Breast epithelium (tissue), 4 donors: Measurements from ENCODE around the gene SNIP1. TPM values are rescaled to one million over a fixed set of nuclear protein-coding genes. Genes with fewer than 3 reads are reported as not detected.
"Not testable (repeated sequence)": the region's sequence is repeated elsewhere in the genome, so short reads cannot be mapped to it uniquely, and the experiment has no call there.

Source experiments
- DNase-seq, 2 donors: peaks; one replicate each; pipeline ENCODE4 v3.0.0-alpha.2; 2019; ENCODE audit warnings: low spot score in 2 of 2
- H3K27ac ChIP-seq, 2 donors: fragments of 200-600 bp; sonication (generic) in 1 of 2; one replicate each; pipeline ENCODE4 v1.5.1; 2016 to 2019; ENCODE audit warnings: mild to moderate bottlenecking in 1 of 2
- H3K27me3 ChIP-seq, 2 donors: fragments of 200-600 bp; sonication (generic) in 1 of 2; one replicate each; pipeline versions ENCODE4 v1.5.1 to v1.6.0; 2017 to 2019; ENCODE audit warnings: control low read depth in 1 of 2, mild to moderate bottlenecking in 1 of 2
- H3K36me3 ChIP-seq: fragments of 200-600 bp; one replicate; pipeline ENCODE4 v1.5.1; 2019
- H3K4me1 ChIP-seq, 2 donors: fragments of 200-600 bp; sonication (generic); one replicate each; pipeline ENCODE4 v1.5.1; 2016 to 2019; ENCODE audit warnings: control low read depth in 1 of 2
- H3K4me3 ChIP-seq, 3 donors: fragments of 200-600 bp; sonication (generic); 1 replicate in 2 of 3; 2 replicates in 1 of 3; pipeline ENCODE4 v1.5.1; 2016 to 2019; ENCODE audit warnings: mild to moderate bottlenecking in 3 of 3, moderate library complexity in 2 of 3
- H3K9me3 ChIP-seq, 2 donors: fragments of 200-600 bp; sonication (generic) in 1 of 2; one replicate each; pipeline ENCODE4 v1.5.1; 2016 to 2019; ENCODE audit warnings: control low read depth in 1 of 2
- POLR2A ChIP-seq: fragments of 450-650 bp; IDR thresholded peaks from one replicate; pipeline ENCODE4 v1.6.1; 2016; ENCODE audit warnings: antibody characterized with exemption, mild to moderate bottlenecking, moderate library complexity
- POLR2AphosphoS5 ChIP-seq, 3 donors: sonication (generic); formaldehyde crosslinking; IDR thresholded peaks; one replicate each; pipeline ENCODE4 v1.6.1; 2017; ENCODE audit warnings: antibody characterized with exemption in 3 of 3
- intact Hi-C: fragments of 100-400 bp; cut with DNase I; formaldehyde crosslinking; loops from one replicate; pipeline ENCODE4 v1.15.1; 2023; ENCODE audit warnings: low total_unique reads
- total RNA-seq, 3 donors: library from RNA; depleted of rRNA; stranded (reverse); fragments of >200 nt; gene quantifications; one replicate each; pipeline ENCODE4 v1.1.0, GENCODE V29; 2016
- TF ChIP-seq, protein P1 (sequence below), 3 donors: fragments of 450-650 bp; IDR thresholded peaks; one replicate each; pipeline ENCODE4 v1.5.1; 2016 to 2017; ENCODE audit warnings: antibody characterized with exemption in 3 of 3, mild to moderate bottlenecking in 3 of 3, moderate library complexity in 3 of 3

Gene SNIP1
- total RNA-seq, 3 donors from 2014 or later: 11.4 to 22.7 (median 14.7) TPM

- intact Hi-C loops: no loop called here
- H3K27me3 ChIP-seq: no peaks in the 10 kb centered on the region
- peaks cover 0 to 21% of the 10 kb centered on the region in 2 donors for H3K4me1 ChIP-seq
- TF ChIP-seq POLR2A (peak; percentile 64), POLR2AphosphoS5 (IDR thresholded peaks at IDR 0.05) (peak; percentile 80 to 94 (median 85))
- TF ChIP-seq, protein P1, sequence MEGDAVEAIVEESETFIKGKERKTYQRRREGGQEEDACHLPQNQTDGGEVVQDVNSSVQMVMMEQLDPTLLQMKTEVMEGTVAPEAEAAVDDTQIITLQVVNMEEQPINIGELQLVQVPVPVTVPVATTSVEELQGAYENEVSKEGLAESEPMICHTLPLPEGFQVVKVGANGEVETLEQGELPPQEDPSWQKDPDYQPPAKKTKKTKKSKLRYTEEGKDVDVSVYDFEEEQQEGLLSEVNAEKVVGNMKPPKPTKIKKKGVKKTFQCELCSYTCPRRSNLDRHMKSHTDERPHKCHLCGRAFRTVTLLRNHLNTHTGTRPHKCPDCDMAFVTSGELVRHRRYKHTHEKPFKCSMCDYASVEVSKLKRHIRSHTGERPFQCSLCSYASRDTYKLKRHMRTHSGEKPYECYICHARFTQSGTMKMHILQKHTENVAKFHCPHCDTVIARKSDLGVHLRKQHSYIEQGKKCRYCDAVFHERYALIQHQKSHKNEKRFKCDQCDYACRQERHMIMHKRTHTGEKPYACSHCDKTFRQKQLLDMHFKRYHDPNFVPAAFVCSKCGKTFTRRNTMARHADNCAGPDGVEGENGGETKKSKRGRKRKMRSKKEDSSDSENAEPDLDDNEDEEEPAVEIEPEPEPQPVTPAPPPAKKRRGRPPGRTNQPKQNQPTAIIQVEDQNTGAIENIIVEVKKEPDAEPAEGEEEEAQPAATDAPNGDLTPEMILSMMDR (IDR thresholded peaks at IDR 0.05): no peak
- H3K27ac ChIP-seq: peak within 1 kb of the TSS; percentile 84 to 85
- H3K4me3 ChIP-seq: peak within 1 kb of the TSS; percentile 71 to 85 (median 75)
- no peaks in the 10 kb centered on the region for H3K9me3 ChIP-seq
- peaks cover 15% of the 10 kb centered on the region for H3K36me3 ChIP-seq
- peak; percentile 94 to 97 for DNase-seq
Measured at GRCh38 chr1:37595440-37596181, 41.5 kb upstream of the SNIP1 start, which contains the start of gene GNL2. TSS of gene GNL2 (minus strand) at chr1:37595937. CDS start at chr1:37595822, 115 bp downstream.

DNA sequence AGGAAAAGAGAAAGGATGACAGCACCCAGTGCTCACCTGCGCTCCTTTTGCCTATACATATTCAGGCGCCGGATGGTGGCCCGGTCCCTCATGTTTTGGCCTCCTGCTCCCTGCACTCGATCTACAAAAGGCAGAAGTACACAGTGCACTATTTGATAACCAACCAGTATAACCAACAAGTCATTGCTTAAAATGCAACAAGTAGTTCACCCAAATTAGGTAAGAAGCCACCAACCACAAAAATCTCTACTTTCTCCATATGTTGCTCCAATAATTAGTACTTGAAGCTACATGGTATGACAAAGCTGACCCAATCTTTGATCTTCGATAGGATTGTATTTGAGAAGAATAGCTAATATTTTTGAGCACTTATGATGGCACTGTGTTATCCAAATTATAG lies 39.6 kb upstream of the SNIP1 start:
- TF ChIP-seq, protein P1 (IDR thresholded peaks at IDR 0.05): no peak
- TF ChIP-seq POLR2A: no peak
- TF ChIP-seq POLR2AphosphoS5 (IDR thresholded peaks at IDR 0.05): no peak
- Histone ChIP-seq H3K36me3 (peaks cover 17% of the 10 kb centered on the region), H3K27ac (no peak overlapping the region), H3K27me3 (no peaks in the 10 kb centered on the region), H3K4me1 (peaks cover 0 to 21% of the 10 kb centered on the region in 2 donors), H3K9me3 (no peaks in the 10 kb centered on the region), H3K4me3 (no peak overlapping the region)
- intact Hi-C loops: no loop called here
- DNase-seq: no peak

DNA sequence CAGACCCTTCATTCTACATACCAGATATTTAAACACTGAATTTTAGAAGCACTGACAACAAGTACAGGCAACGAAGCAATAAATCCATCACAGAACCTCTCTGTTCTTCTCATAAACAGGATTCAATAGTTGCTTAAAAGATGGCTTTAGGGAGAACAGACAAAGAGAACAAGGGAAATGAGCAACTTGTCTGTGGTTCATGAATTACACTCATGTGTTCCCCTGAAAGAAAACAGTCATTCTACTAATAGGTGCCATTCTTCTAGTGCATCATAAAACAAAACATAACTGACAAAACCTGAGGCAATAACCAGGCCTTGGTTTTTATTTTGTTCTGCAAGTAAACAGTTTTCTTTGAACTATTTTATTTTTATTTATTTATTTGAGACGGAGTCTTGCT lies 34.8 kb upstream of the SNIP1 start:
- Histone ChIP-seq H3K4me3 (no peak overlapping the region), H3K9me3 (no peaks in the 10 kb centered on the region), H3K4me1 (peaks cover 0 to 3% of the 10 kb centered on the region in 2 donors), H3K27ac (no peak overlapping the region), H3K27me3 (no peaks in the 10 kb centered on the region), H3K36me3 (peaks cover 17% of the 10 kb centered on the region)
- no peak for DNase-seq
- intact Hi-C loops: no loop called here
- TF ChIP-seq POLR2A (no peak), POLR2AphosphoS5 (IDR thresholded peaks at IDR 0.05) (no peak)
- TF ChIP-seq, protein P1 (IDR thresholded peaks at IDR 0.05): no peak

- H3K27me3 ChIP-seq, intact Hi-C loops, DNase-seq, H3K27ac ChIP-seq, H3K4me1 ChIP-seq, H3K4me3 ChIP-seq, H3K36me3 ChIP-seq, H3K9me3 ChIP-seq: not testable (repeated sequence)
Measured at GRCh38 chr1:37584544-37584943, 30.5 kb upstream of the SNIP1 start.

DNA sequence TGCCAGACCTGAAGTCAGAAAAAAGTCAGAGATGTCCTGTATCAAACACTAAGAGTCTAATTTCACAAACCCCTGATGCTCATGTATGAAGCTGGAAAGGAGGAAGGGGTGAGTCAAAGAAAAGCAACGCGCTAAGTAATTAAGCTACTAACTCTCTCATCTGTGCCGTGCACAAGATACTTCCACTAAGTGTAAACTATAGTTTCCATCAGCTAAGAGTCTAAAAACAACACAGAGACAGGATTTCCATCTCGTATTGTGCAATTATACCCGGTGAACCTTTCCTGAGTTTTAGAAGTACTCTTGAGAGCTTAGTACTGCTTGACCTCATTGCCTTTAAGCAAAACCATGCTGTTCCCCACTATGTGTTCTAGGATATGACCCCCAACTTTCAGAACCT lies 21.6 kb upstream of the SNIP1 start:
- H3K27ac ChIP-seq: peak overlapping the region; percentile 16 to 50
- H3K36me3 ChIP-seq: peaks cover 3% of the 10 kb centered on the region
- DNase-seq: no peak
- intact Hi-C loops: no loop called here
- TF ChIP-seq POLR2AphosphoS5 (IDR thresholded peaks at IDR 0.05) (no peak), POLR2A (no peak)
- TF ChIP-seq, protein P1 (IDR thresholded peaks at IDR 0.05): no peak
- H3K27me3 ChIP-seq: no peaks in the 10 kb centered on the region
- no peaks in the 10 kb centered on the region for H3K9me3 ChIP-seq
- no peak overlapping the region for H3K4me3 ChIP-seq
- H3K4me1 ChIP-seq: no peaks in the 10 kb centered on the region
